Prostate gland (tissue), 2 donors: Measurements from ENCODE around the gene PRKD1. TPM values are rescaled to one million over a fixed set of nuclear protein-coding genes. Genes with fewer than 3 reads are reported as not detected.

Experiments used
- DNase-seq: peaks from one replicate; pipeline ENCODE4 v3.0.0-alpha.2; 2019; ENCODE audit warnings: low spot score
- H3K27ac ChIP-seq, 2 donors: fragments of 200-600 bp; sonication (generic); 2 replicates each; pipeline ENCODE4 v1.5.1; 2017 to 2019
- H3K27me3 ChIP-seq: fragments of 200-600 bp; sonication (generic); replicated peaks from 2 replicates; pipeline ENCODE4 v1.5.1; 2019; ENCODE audit not compliant: insufficient read depth
- H3K36me3 ChIP-seq, 2 donors: fragments of 200-600 bp; sonication (generic); 1 replicate in 1 of 2; 2 replicates in 1 of 2; pipeline versions ENCODE4 v1.5.1 to v1.8.1; 2017 to 2019
- H3K4me1 ChIP-seq: fragments of 200-600 bp; sonication (generic); replicated peaks from 2 replicates; pipeline ENCODE4 v1.5.1; 2019
- H3K4me3 ChIP-seq, 2 donors: fragments of 200-600 bp; sonication (generic); 2 replicates each; pipeline ENCODE4 v1.5.1; 2017 to 2019
- H3K9me3 ChIP-seq: fragments of 200-600 bp; sonication (generic); 2 replicates; pipeline ENCODE4 v1.5.1; 2017
- POLR2A ChIP-seq: fragments of 450-650 bp; IDR thresholded peaks from one replicate; pipeline ENCODE4 v1.6.1; 2016; ENCODE audit warnings: antibody characterized with exemption, mild to moderate bottlenecking
- POLR2AphosphoS5 ChIP-seq: sonication (generic); formaldehyde crosslinking; IDR thresholded peaks from one replicate; pipeline ENCODE4 v1.6.1; 2017; ENCODE audit warnings: antibody characterized with exemption
- WGBS: methylation state at CpG from one replicate; pipeline ENCODE4 v1.1.5; 2018; 5-methylcytosine and 5-hydroxymethylcytosine counted together
- intact Hi-C: fragments of 100-400 bp; cut with DNase I; formaldehyde crosslinking; loops from one replicate; pipeline ENCODE4 v1.14.2; 2022
- total RNA-seq, 2 donors: library from RNA; depleted of rRNA; stranded (reverse); fragments of >200 nt; gene quantifications; one replicate each; pipeline ENCODE4 v1.1.0, GENCODE V29; 2016
- TF ChIP-seq, protein P1 (sequence below), 4 experiments: fragments of 200-600 bp in 2 of 4; fragments of 450-650 bp in 2 of 4; sonication (generic) in 2 of 4; IDR thresholded peaks; 1 replicate in 3 of 4; 2 replicates in 1 of 4; pipeline ENCODE4 v1.5.1; 2016 to 2019; ENCODE audit warnings: antibody characterized with exemption in 4 of 4, mild to moderate bottlenecking in 2 of 4, moderate library complexity in 2 of 4

PRKD1 gene
- total RNA-seq, 2 donors from 2014 or later = 45.0 to 82.0 TPM

DNA sequence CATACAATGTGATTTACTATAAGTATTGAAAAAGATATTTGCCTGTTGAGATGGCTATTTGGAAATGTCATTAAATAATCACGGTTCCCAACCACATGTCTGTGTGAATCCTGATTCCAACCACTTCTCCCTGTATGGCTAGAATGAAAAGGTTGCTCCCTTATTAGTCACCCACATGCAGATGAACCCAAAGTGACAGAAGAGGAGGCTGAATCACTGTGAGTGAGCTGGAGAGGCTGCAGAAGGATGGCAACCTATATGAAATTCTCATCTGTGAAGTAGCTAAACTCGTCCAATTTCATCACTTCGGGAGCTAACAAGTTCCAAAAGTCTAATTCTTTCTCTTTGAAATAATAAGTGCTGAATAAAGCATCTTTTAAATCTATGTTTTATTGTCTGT, 300.5 kb downstream of the PRKD1 start:
- Histone ChIP-seq H3K36me3 (no peaks in the 10 kb centered on the region), H3K4me1 (no peaks in the 10 kb centered on the region), H3K27me3 (no peaks in the 10 kb centered on the region), H3K9me3 (no peaks in the 10 kb centered on the region), H3K27ac (no peak overlapping the region), H3K4me3 (no peak overlapping the region)
- DNase-seq = no peak
- 97% methylated on average over 3 of the region's 3 CpGs for WGBS
- no peak for TF ChIP-seq POLR2A
- no peak for TF ChIP-seq POLR2AphosphoS5
- TF ChIP-seq, protein P1, sequence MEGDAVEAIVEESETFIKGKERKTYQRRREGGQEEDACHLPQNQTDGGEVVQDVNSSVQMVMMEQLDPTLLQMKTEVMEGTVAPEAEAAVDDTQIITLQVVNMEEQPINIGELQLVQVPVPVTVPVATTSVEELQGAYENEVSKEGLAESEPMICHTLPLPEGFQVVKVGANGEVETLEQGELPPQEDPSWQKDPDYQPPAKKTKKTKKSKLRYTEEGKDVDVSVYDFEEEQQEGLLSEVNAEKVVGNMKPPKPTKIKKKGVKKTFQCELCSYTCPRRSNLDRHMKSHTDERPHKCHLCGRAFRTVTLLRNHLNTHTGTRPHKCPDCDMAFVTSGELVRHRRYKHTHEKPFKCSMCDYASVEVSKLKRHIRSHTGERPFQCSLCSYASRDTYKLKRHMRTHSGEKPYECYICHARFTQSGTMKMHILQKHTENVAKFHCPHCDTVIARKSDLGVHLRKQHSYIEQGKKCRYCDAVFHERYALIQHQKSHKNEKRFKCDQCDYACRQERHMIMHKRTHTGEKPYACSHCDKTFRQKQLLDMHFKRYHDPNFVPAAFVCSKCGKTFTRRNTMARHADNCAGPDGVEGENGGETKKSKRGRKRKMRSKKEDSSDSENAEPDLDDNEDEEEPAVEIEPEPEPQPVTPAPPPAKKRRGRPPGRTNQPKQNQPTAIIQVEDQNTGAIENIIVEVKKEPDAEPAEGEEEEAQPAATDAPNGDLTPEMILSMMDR (IDR thresholded peaks at IDR 0.05) = no peak
- intact Hi-C loops = no loop called here

DNA sequence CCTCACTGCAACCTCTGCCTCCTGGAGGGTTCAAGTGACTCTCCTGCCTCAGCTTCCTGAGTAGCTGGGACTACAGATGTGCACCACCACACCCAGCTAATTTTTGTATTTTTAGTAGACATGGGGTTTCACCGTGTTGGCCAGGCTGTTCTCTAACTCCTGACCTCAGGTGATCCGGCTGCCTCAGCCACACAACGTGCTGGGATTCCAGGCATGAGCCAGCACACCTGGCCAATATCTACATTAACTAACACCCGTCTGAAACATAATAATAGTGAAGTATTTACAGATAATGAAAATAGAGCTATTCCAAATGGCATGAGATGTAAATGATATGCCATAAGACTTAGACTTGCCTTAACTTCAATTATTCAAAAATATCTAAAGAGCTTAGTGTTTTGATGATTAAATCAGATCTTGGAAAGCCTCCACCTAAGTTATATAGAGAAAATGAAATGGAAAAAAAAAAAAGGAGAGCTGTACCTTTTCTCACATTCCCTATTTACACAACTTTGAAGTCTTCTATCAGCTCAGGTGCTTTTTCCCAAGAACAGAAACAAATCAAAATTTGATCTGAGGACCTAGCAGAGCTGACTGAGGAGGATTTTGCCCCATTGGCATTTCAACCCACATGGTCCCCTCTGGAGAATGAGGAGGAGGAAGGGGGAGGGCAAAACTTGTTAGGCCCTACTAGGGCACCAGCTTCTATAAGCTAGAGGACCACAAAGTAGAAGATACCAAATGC, 309.2 kb downstream of the PRKD1 start:
- intact Hi-C loops = no loop called here

DNA sequence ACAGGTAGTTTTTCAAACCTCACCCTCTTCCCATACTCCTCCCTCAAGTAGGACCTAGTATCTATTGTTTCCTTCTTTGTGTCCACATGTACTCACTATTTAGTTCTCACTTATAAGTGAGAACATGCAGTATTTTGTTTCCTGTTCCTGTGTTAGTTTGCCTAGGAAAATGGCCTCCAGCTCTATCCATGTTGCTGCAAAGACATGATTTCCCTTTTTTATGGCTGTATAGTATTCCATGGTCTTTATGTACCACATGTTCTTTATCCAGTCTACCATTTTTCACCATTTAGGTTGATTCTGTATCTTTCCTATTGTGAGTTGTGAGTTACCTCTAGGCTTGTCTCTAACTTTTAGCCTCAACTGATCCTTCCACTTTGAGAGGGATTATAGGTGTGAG, 310.7 kb downstream of the PRKD1 start:
- no peaks in the 10 kb centered on the region for H3K36me3 ChIP-seq
- H3K4me3 ChIP-seq = no peak overlapping the region
- no peaks in the 10 kb centered on the region for H3K4me1 ChIP-seq
- intact Hi-C loops = no loop called here
- H3K27me3 ChIP-seq = no peaks in the 10 kb centered on the region
- no peaks in the 10 kb centered on the region for H3K9me3 ChIP-seq
- DNase-seq = no peak
- no peak overlapping the region for H3K27ac ChIP-seq
- TF ChIP-seq POLR2A (no peak), POLR2AphosphoS5 (no peak)
- TF ChIP-seq, protein P1 (IDR thresholded peaks at IDR 0.05) = no peak

More for the DNA sequence above, 309.2 kb downstream of the PRKD1 start:
- TF ChIP-seq POLR2A (no peak), POLR2AphosphoS5 (no peak)
- TF ChIP-seq, protein P1 (IDR thresholded peaks at IDR 0.05) = no peak
- H3K4me1 ChIP-seq = no peaks in the 10 kb centered on the region
- H3K36me3 ChIP-seq = no peaks in the 10 kb centered on the region
- no peak overlapping the region for H3K27ac ChIP-seq
- no peaks in the 10 kb centered on the region for H3K9me3 ChIP-seq
- no peak overlapping the region for H3K4me3 ChIP-seq
- H3K27me3 ChIP-seq = no peaks in the 10 kb centered on the region
- 40% methylated on average over 4 of the region's 4 CpGs for WGBS
- no peak for DNase-seq

DNA sequence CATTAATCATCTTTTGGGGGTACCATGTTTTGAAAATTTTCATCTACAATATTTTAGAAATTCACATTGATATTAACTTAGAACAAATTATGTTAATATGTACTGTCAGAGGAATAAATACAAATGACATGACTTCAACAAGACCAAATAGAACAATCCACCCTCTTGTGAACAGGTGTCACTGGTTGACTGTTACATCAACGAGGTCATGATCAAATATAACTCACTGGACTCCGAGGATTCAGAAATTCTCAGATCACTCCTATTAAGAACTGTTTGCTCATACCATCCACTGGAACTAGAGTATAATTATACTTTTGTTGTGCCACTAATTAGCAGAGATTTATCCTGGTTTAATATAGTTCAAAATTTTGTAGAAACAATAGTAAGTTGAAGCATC, 318.8 kb downstream of the PRKD1 start:
- intact Hi-C loops = no loop called here
- H3K27ac ChIP-seq = no peak overlapping the region
- TF ChIP-seq POLR2AphosphoS5 = no peak
- TF ChIP-seq, protein P1 (IDR thresholded peaks at IDR 0.05) = no peak
- TF ChIP-seq POLR2A = no peak

DNA sequence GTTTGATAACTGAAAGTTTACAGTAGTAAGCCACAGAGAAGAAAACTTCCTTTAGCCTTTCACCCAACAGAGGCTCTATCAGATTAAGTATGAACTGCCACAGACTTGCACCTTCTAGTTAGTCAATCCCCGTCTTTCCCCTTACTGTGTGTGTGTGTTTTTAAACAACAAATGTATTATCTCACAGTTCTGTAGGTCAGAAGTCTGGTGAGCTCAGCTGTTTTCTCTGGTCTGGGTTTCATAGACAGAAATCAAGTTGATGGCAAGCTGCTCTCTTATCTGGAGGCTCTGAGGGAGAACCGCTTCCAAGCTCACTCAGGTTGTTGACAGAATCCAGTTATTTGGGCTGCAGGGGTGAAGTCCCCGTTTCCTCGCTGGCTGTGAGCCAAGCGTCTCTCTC, 320.5 kb downstream of the PRKD1 start:
- no peaks in the 10 kb centered on the region for H3K4me1 ChIP-seq
- DNase-seq = no peak
- 82% methylated on average over 5 of the region's 5 CpGs for WGBS
- no peaks in the 10 kb centered on the region for H3K9me3 ChIP-seq
- no peaks in the 10 kb centered on the region for H3K27me3 ChIP-seq
- no peak overlapping the region for H3K4me3 ChIP-seq
- H3K27ac ChIP-seq = no peak overlapping the region
- TF ChIP-seq POLR2A = no peak
- no peak for TF ChIP-seq POLR2AphosphoS5
- TF ChIP-seq, protein P1 (IDR thresholded peaks at IDR 0.05) = no peak
- intact Hi-C loops = no loop called here
- H3K36me3 ChIP-seq = no peaks in the 10 kb centered on the region

More for the DNA sequence above, 318.8 kb downstream of the PRKD1 start:
- no peaks in the 10 kb centered on the region for H3K9me3 ChIP-seq
- H3K4me3 ChIP-seq = no peak overlapping the region
- no peak for DNase-seq
- 94% methylated on average over 2 of the region's 2 CpGs for WGBS
- no peaks in the 10 kb centered on the region for H3K4me1 ChIP-seq
- H3K27me3 ChIP-seq = no peaks in the 10 kb centered on the region
- H3K36me3 ChIP-seq = no peaks in the 10 kb centered on the region
